NK-92 (cell line): ENCODE results near the gene PCLAF.

Experiments used
- DNase-seq: peaks from one replicate; lab custom pipeline; 2025; ENCODE audit not compliant: unreplicated experiment; lab: John Stamatoyannopoulos, UW

The PCLAF gene

GRCh38 chr15:64324165-64324877, 56.9 kb downstream of the PCLAF start:
- no peak for DNase-seq

- DNase-seq: no peak
These were observed 66.0 kb downstream of the PCLAF start for GRCh38 chr15:64315216-64315615.

- DNase-seq: no peak
These were observed 66.8 kb downstream of the PCLAF start for GRCh38 chr15:64314456-64314855.
